ENCODE results near the gene CROCC. TPM values are rescaled to one million over a fixed set of nuclear protein-coding genes. Genes with fewer than 3 reads are reported as not detected.

Gene CROCC
- polyA plus RNA-seq, 1 donor (not counting 4 experiments of a cell fraction or from before 2014, with no cell fraction given), result 8.2 TPM

DNA sequence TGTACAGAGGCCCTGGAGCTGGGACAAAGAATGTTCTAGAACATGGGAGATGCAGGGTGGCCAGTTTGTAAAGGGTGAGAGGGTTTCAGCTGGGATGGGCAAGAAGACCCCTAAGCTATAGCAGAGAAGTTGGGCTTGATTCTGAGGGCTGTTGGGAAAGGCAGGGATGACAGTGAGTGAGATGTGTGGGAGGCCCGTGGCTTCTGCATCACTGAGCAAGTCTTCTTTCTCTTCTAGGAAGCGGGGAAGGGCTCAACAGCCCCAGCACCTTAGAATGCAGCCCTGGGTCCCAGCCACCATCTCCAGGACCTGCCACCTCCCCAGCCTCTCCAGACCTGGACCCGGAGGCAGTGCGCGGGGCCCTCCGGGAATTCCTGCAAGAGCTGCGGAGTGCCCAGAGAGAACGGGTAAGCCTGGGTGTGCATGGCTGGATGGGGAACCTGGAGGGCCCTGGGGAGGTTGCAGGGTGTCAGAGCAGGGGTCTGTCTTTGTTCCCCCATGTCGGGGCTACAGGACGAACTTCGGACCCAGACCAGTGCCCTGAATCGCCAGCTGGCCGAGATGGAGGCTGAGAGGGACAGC lies 43.8 kb downstream of the CROCC start:
- no peak for DNase-seq (ENCODE audit: low read depth, low spot score)
- Histone ChIP-seq H3K36me3 (ENCODE audit: control insufficient read depth in 2 of 2, extremely low read depth in 1 of 2, insufficient read depth in 2 of 2, low read length in 2 of 2) (peaks cover 5% of the 10 kb centered on the region in 2 experiments), H3K79me2 (ENCODE audit: control insufficient read depth, insufficient read depth, low read length) (no peaks in the 10 kb centered on the region), H3K9ac (ENCODE audit: control insufficient read depth, extremely low read depth, insufficient read depth, low read length) (no peak overlapping the region), H3K4me1 (ENCODE audit: control insufficient read depth, extremely low read depth, insufficient read depth, low read length) (peaks cover 3% of the 10 kb centered on the region), H2AFZ (ENCODE audit: control insufficient read depth, low read length) (no peak overlapping the region), H3K9me1 (ENCODE audit: control insufficient read depth, extremely low read depth, insufficient read depth, low read length) (no peaks in the 10 kb centered on the region), H3K9me3 (ENCODE audit: control insufficient read depth, low read depth, low read length) (no peaks in the 10 kb centered on the region), H3K27me3 (ENCODE audit: control insufficient read depth, extremely low read depth, insufficient read depth, low read length) (no peaks in the 10 kb centered on the region), H4K20me1 (ENCODE audit: control insufficient read depth, extremely low read depth, insufficient read depth, low read length) (no peaks in the 10 kb centered on the region), H3K4me3 (ENCODE audit: control insufficient read depth in 2 of 3, extremely low read depth in 1 of 3, insufficient read depth in 2 of 3, low read depth in 1 of 3, low read length in 3 of 3) (no peak overlapping the region), H3K4me2 (ENCODE audit: control insufficient read depth, extremely low read depth, insufficient read depth, low read depth, low read length) (no peak overlapping the region), H3K27ac (ENCODE audit: control insufficient read depth, insufficient read depth, low read length) (no peak overlapping the region)
- dilution Hi-C loops (cut with MboI; ENCODE audit: extremely low pct_ligation_motif_present, low sequenced_read_pairs), result no loop called here
- FAIRE-seq, result no peak
- TF ChIP-seq EZH2 (IDR thresholded peaks at IDR 0.05; ENCODE audit: low read length), result no peak
- TF ChIP-seq, protein P1, sequence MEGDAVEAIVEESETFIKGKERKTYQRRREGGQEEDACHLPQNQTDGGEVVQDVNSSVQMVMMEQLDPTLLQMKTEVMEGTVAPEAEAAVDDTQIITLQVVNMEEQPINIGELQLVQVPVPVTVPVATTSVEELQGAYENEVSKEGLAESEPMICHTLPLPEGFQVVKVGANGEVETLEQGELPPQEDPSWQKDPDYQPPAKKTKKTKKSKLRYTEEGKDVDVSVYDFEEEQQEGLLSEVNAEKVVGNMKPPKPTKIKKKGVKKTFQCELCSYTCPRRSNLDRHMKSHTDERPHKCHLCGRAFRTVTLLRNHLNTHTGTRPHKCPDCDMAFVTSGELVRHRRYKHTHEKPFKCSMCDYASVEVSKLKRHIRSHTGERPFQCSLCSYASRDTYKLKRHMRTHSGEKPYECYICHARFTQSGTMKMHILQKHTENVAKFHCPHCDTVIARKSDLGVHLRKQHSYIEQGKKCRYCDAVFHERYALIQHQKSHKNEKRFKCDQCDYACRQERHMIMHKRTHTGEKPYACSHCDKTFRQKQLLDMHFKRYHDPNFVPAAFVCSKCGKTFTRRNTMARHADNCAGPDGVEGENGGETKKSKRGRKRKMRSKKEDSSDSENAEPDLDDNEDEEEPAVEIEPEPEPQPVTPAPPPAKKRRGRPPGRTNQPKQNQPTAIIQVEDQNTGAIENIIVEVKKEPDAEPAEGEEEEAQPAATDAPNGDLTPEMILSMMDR (optimal IDR thresholded peaks at IDR 0.05 in 1 of 3, IDR thresholded peaks at IDR 0.05 in 1 of 3, conservative IDR thresholded peaks at IDR 0.05 in 1 of 3; ENCODE audit: extremely low read depth in 1 of 3, insufficient read depth in 2 of 3, low read length in 3 of 3), result no peak

DNA sequence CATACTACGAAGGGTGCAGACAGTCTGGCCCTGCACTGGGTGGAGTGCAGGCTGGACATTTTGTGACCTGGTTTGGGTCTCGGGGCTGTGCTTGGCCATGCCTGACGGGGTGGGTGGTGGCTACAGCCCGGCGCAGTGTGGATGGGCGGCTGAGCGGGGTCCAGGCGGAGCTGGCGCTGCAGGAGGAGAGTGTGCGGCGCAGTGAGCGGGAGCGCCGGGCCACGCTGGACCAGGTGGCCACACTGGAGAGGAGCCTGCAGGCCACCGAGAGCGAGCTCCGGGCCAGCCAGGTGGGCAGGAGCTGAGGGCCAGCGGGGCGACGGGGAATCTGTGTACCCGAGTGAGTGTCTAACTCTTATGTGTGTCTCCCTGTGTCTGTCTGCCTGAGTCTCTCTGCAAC lies 44.6 kb downstream of the CROCC start:
- H3K4me2 ChIP-seq (ENCODE audit: control insufficient read depth, extremely low read depth, insufficient read depth, low read depth, low read length), result no peak overlapping the region

More for the DNA sequence above, 44.6 kb downstream of the CROCC start:
- Histone ChIP-seq H3K9ac (ENCODE audit: control insufficient read depth, extremely low read depth, insufficient read depth, low read length) (no peak overlapping the region), H3K27me3 (ENCODE audit: control insufficient read depth, extremely low read depth, insufficient read depth, low read length) (no peaks in the 10 kb centered on the region), H3K27ac (ENCODE audit: control insufficient read depth, insufficient read depth, low read length) (no peak overlapping the region), H3K36me3 (ENCODE audit: control insufficient read depth in 2 of 2, extremely low read depth in 1 of 2, insufficient read depth in 2 of 2, low read length in 2 of 2) (peaks cover 5% of the 10 kb centered on the region in 2 experiments), H2AFZ (ENCODE audit: control insufficient read depth, low read length) (no peak overlapping the region), H3K9me1 (ENCODE audit: control insufficient read depth, extremely low read depth, insufficient read depth, low read length) (no peaks in the 10 kb centered on the region), H3K4me3 (ENCODE audit: control insufficient read depth in 2 of 3, extremely low read depth in 1 of 3, insufficient read depth in 2 of 3, low read depth in 1 of 3, low read length in 3 of 3) (no peak overlapping the region), H3K9me3 (ENCODE audit: control insufficient read depth, low read depth, low read length) (no peaks in the 10 kb centered on the region), H4K20me1 (ENCODE audit: control insufficient read depth, extremely low read depth, insufficient read depth, low read length) (no peaks in the 10 kb centered on the region), H3K4me1 (ENCODE audit: control insufficient read depth, extremely low read depth, insufficient read depth, low read length) (peaks cover under 1% of the 10 kb centered on the region), H3K79me2 (ENCODE audit: control insufficient read depth, insufficient read depth, low read length) (no peaks in the 10 kb centered on the region)
- dilution Hi-C loops (cut with MboI; ENCODE audit: extremely low pct_ligation_motif_present, low sequenced_read_pairs), result no loop called here
- no peak for TF ChIP-seq EZH2 (IDR thresholded peaks at IDR 0.05; ENCODE audit: low read length)
- TF ChIP-seq, protein P1 (optimal IDR thresholded peaks at IDR 0.05 in 1 of 3, IDR thresholded peaks at IDR 0.05 in 1 of 3, conservative IDR thresholded peaks at IDR 0.05 in 1 of 3; ENCODE audit: extremely low read depth in 1 of 3, insufficient read depth in 2 of 3, low read length in 3 of 3), result no peak
- DNase-seq (ENCODE audit: low read depth, low spot score), result no peak
- no peak for FAIRE-seq
